ENCODE measurements around the gene OPHN1. TPM values are rescaled to one million over a fixed set of nuclear protein-coding genes. Genes with fewer than 3 reads are reported as not detected.

OPHN1 gene
- total RNA-seq, 4 donors from 2014 or later = 4.9 to 20.1 (median 8.1) TPM

GRCh38 chrX:68413254-68413653 is 20.0 kb downstream of the OPHN1 start:
- TF ChIP-seq POLR2A (IDR thresholded peaks at IDR 0.05) (no peak), CTCF (IDR thresholded peaks at IDR 0.05) (no peak)
- intact Hi-C loops (cut with DNase I; ENCODE audit: low total_unique reads) = no loop called here
- DNase-seq (ENCODE audit: low spot score in 2 of 2) = no peak
- H3K4me3 ChIP-seq (ENCODE audit: low read depth, poor library complexity, severe bottlenecking) = no peak overlapping the region
- 65 to 89% methylated on average over 3 of the region's 3 CpGs for WGBS, 2 donors

GRCh38 chrX:68411729-68412128 is 21.6 kb downstream of the OPHN1 start:
- TF ChIP-seq CTCF (IDR thresholded peaks at IDR 0.05) (no peak), POLR2A (IDR thresholded peaks at IDR 0.05) (no peak)
- no peak overlapping the region for H3K4me3 ChIP-seq (ENCODE audit: low read depth, poor library complexity, severe bottlenecking)
- DNase-seq (ENCODE audit: low spot score in 2 of 2) = no peak
- intact Hi-C loops (cut with DNase I; ENCODE audit: low total_unique reads) = no loop called here
- 53 to 63% methylated on average over 3 of the region's 3 CpGs for WGBS, 2 donors

GRCh38 chrX:68409194-68409593 is 24.1 kb downstream of the OPHN1 start:
- no peak for DNase-seq (ENCODE audit: low spot score in 2 of 2)
- H3K4me3 ChIP-seq (ENCODE audit: low read depth, poor library complexity, severe bottlenecking) = no peak overlapping the region
- WGBS, 2 donors = 73 to 95% methylated on average over 1 of the region's 1 CpG
- intact Hi-C loops (cut with DNase I; ENCODE audit: low total_unique reads) = no loop called here
- TF ChIP-seq POLR2A (IDR thresholded peaks at IDR 0.05) (no peak), CTCF (IDR thresholded peaks at IDR 0.05) (no peak)

GRCh38 chrX:68403522-68403921 is 29.8 kb downstream of the OPHN1 start:
- intact Hi-C loops (cut with DNase I; ENCODE audit: low total_unique reads) = no loop called here
- 37 to 49% methylated on average over 6 of the region's 6 CpGs for WGBS, 2 donors
- TF ChIP-seq POLR2A (IDR thresholded peaks at IDR 0.05) (no peak), CTCF (IDR thresholded peaks at IDR 0.05) (no peak)
- DNase-seq (ENCODE audit: low spot score in 2 of 2) = no peak
- H3K4me3 ChIP-seq (ENCODE audit: low read depth, poor library complexity, severe bottlenecking) = no peak overlapping the region

- WGBS, 2 donors = 32 to 59% methylated on average over 2 of the region's 2 CpGs
- DNase-seq (ENCODE audit: low spot score in 2 of 2) = no peak
- TF ChIP-seq CTCF (IDR thresholded peaks at IDR 0.05) = no peak
- TF ChIP-seq POLR2A (IDR thresholded peaks at IDR 0.05) = no peak
- intact Hi-C loops (cut with DNase I; ENCODE audit: low total_unique reads) = no loop called here
- no peak overlapping the region for H3K4me3 ChIP-seq (ENCODE audit: low read depth, poor library complexity, severe bottlenecking)
These were observed 30.3 kb downstream of the OPHN1 start for GRCh38 chrX:68403038-68403437.

- no peak overlapping the region for H3K4me3 ChIP-seq (ENCODE audit: low read depth, poor library complexity, severe bottlenecking)
- intact Hi-C loops (cut with DNase I; ENCODE audit: low total_unique reads) = no loop called here
- TF ChIP-seq CTCF (IDR thresholded peaks at IDR 0.05) (no peak), POLR2A (IDR thresholded peaks at IDR 0.05) (no peak)
- WGBS, 2 donors = 54 to 91% methylated on average over 2 of the region's 2 CpGs
- no peak for DNase-seq (ENCODE audit: low spot score in 2 of 2)
These were observed 31.2 kb downstream of the OPHN1 start for GRCh38 chrX:68402094-68402493.

Measured in lower leg skin (tissue), 4 donors.